ENCODE measurements around the gene B3GALT5.

Gene B3GALT5

GRCh38 chr21:39595465-39595864 lies 17.3 kb upstream of the B3GALT5 start:
- Mint-ChIP-seq H3K9me3 (no peaks in the 10 kb centered on the region), H3K27ac (no peak overlapping the region), H3K36me3 (no peaks in the 10 kb centered on the region), H3K4me1 (no peaks in the 10 kb centered on the region), H3K4me3 (no peak overlapping the region), H3K27me3 (peaks cover 5% of the 10 kb centered on the region)
- DNase-seq: no peak
- CTCF ChIA-PET: no interaction called here

GRCh38 chr21:39597595-39597994 lies 15.1 kb upstream of the B3GALT5 start:
- DNase-seq: no peak
- CTCF ChIA-PET: no interaction called here
- H3K27ac Mint-ChIP-seq: no peak overlapping the region
- peaks cover 5% of the 10 kb centered on the region for H3K27me3 Mint-ChIP-seq
- no peaks in the 10 kb centered on the region for H3K4me1 Mint-ChIP-seq
- no peak overlapping the region for H3K4me3 Mint-ChIP-seq
- no peaks in the 10 kb centered on the region for H3K9me3 Mint-ChIP-seq
- H3K36me3 Mint-ChIP-seq: no peaks in the 10 kb centered on the region

GRCh38 chr21:39599191-39599970 lies 13.4 kb upstream of the B3GALT5 start:
- no peaks in the 10 kb centered on the region for H3K36me3 Mint-ChIP-seq
- no peaks in the 10 kb centered on the region for H3K4me1 Mint-ChIP-seq
- peaks cover 5% of the 10 kb centered on the region for H3K27me3 Mint-ChIP-seq
- H3K27ac Mint-ChIP-seq: no peak overlapping the region
- H3K9me3 Mint-ChIP-seq: no peaks in the 10 kb centered on the region
- DNase-seq: no peak
- no peak overlapping the region for H3K4me3 Mint-ChIP-seq
- CTCF ChIA-PET: no interaction called here

GRCh38 chr21:39601187-39601928 lies 11.4 kb upstream of the B3GALT5 start:
- no peaks in the 10 kb centered on the region for H3K36me3 Mint-ChIP-seq
- H3K9me3 Mint-ChIP-seq: no peaks in the 10 kb centered on the region
- H3K27me3 Mint-ChIP-seq: peaks cover 5% of the 10 kb centered on the region
- H3K4me1 Mint-ChIP-seq: no peaks in the 10 kb centered on the region
- H3K4me3 Mint-ChIP-seq: no peak overlapping the region
- no peak overlapping the region for H3K27ac Mint-ChIP-seq
- DNase-seq: no peak
- CTCF ChIA-PET: no interaction called here

- no peak overlapping the region for H3K27ac Mint-ChIP-seq
- H3K9me3 Mint-ChIP-seq: no peaks in the 10 kb centered on the region
- CTCF ChIA-PET: no interaction called here
- DNase-seq: no peak
- no peaks in the 10 kb centered on the region for H3K36me3 Mint-ChIP-seq
- no peak overlapping the region for H3K4me3 Mint-ChIP-seq
- H3K27me3 Mint-ChIP-seq: peaks cover 5% of the 10 kb centered on the region
- no peaks in the 10 kb centered on the region for H3K4me1 Mint-ChIP-seq
Measured at GRCh38 chr21:39602076-39602689, 10.6 kb upstream of the B3GALT5 start.

GRCh38 chr21:39602793-39603192 lies 9.9 kb upstream of the B3GALT5 start:
- no peak overlapping the region for H3K27ac Mint-ChIP-seq
- DNase-seq: no peak
- no peaks in the 10 kb centered on the region for H3K36me3 Mint-ChIP-seq
- CTCF ChIA-PET: no interaction called here
- H3K4me1 Mint-ChIP-seq: no peaks in the 10 kb centered on the region
- peaks cover 5% of the 10 kb centered on the region for H3K27me3 Mint-ChIP-seq
- no peak overlapping the region for H3K4me3 Mint-ChIP-seq
- H3K9me3 Mint-ChIP-seq: no peaks in the 10 kb centered on the region

- Mint-ChIP-seq H3K4me3 (no peak overlapping the region), H3K9me3 (no peaks in the 10 kb centered on the region), H3K27me3 (peaks cover 8% of the 10 kb centered on the region), H3K4me1 (no peaks in the 10 kb centered on the region), H3K36me3 (no peaks in the 10 kb centered on the region), H3K27ac (no peak overlapping the region)
- DNase-seq: no peak
- CTCF ChIA-PET: no interaction called here
Measured at GRCh38 chr21:39604951-39605350, 7.8 kb upstream of the B3GALT5 start.

GRCh38 chr21:39610703-39611102 lies 2.0 kb upstream of the B3GALT5 start:
- Mint-ChIP-seq H3K4me3 (no peak overlapping the region), H3K4me1 (peaks cover 3% of the 10 kb centered on the region), H3K27ac (no peak overlapping the region), H3K36me3 (no peaks in the 10 kb centered on the region), H3K9me3 (no peaks in the 10 kb centered on the region), H3K27me3 (peaks cover 60% of the 10 kb centered on the region)
- no peak for DNase-seq
- CTCF ChIA-PET: interaction anchor here (0.5 kb wide), 1 partner anchor 94 kb away, joined by 3 read pairs; no protein-coding TSS in a partner anchor

GRCh38 chr21:39611551-39612190 lies 1.1 kb upstream of the B3GALT5 start:
- Mint-ChIP-seq H3K27me3 (peaks cover 60% of the 10 kb centered on the region), H3K9me3 (no peaks in the 10 kb centered on the region), H3K36me3 (no peaks in the 10 kb centered on the region), H3K4me3 (no peak overlapping the region), H3K4me1 (peaks cover 3% of the 10 kb centered on the region), H3K27ac (no peak overlapping the region)
- CTCF ChIA-PET: no interaction called here
- DNase-seq: no peak

- Mint-ChIP-seq H3K9me3 (no peaks in the 10 kb centered on the region), H3K36me3 (no peaks in the 10 kb centered on the region), H3K4me1 (peaks cover 3% of the 10 kb centered on the region), H3K27ac (no peak overlapping the region), H3K4me3 (no peak overlapping the region), H3K27me3 (peaks cover 60% of the 10 kb centered on the region)
- no peak for DNase-seq
- CTCF ChIA-PET: no interaction called here
Measured at GRCh38 chr21:39613041-39613934, 548 bp downstream of the B3GALT5 start.

GRCh38 chr21:39616211-39616772 lies 3.6 kb downstream of the B3GALT5 start:
- peaks cover 3% of the 10 kb centered on the region for H3K4me1 Mint-ChIP-seq

GRCh38 chr21:39620856-39621255 lies 8.1 kb downstream of the B3GALT5 start:
- no peak overlapping the region for H3K4me3 Mint-ChIP-seq
- H3K9me3 Mint-ChIP-seq: no peaks in the 10 kb centered on the region
- H3K36me3 Mint-ChIP-seq: no peaks in the 10 kb centered on the region
- CTCF ChIA-PET: no interaction called here
- H3K4me1 Mint-ChIP-seq: no peaks in the 10 kb centered on the region
- DNase-seq: no peak
- H3K27ac Mint-ChIP-seq: no peak overlapping the region
- no peaks in the 10 kb centered on the region for H3K27me3 Mint-ChIP-seq

More at GRCh38 chr21:39616211-39616772, 3.6 kb downstream of the B3GALT5 start:
- no peak for DNase-seq
- no peaks in the 10 kb centered on the region for H3K9me3 Mint-ChIP-seq
- H3K27me3 Mint-ChIP-seq: peaks cover 41% of the 10 kb centered on the region
- CTCF ChIA-PET: no interaction called here
- H3K4me3 Mint-ChIP-seq: no peak overlapping the region
- H3K27ac Mint-ChIP-seq: no peak overlapping the region
- no peaks in the 10 kb centered on the region for H3K36me3 Mint-ChIP-seq

- no peaks in the 10 kb centered on the region for H3K27me3 Mint-ChIP-seq
- H3K9me3 Mint-ChIP-seq: no peaks in the 10 kb centered on the region
- CTCF ChIA-PET: no interaction called here
Measured at GRCh38 chr21:39625211-39625895, 12.6 kb downstream of the B3GALT5 start.

More at GRCh38 chr21:39625211-39625895, 12.6 kb downstream of the B3GALT5 start:
- H3K27ac Mint-ChIP-seq: no peak overlapping the region
- H3K4me3 Mint-ChIP-seq: no peak overlapping the region
- no peak for DNase-seq
- H3K36me3 Mint-ChIP-seq: no peaks in the 10 kb centered on the region
- H3K4me1 Mint-ChIP-seq: no peaks in the 10 kb centered on the region
